ENCODE data around the gene TREM1.

- TF ChIP-seq FOXK2 (IDR thresholded peaks at IDR 0.05) (no peak), LEF1 (IDR thresholded peaks at IDR 0.05; ENCODE audit: borderline replicate concordance) (no peak)
These were observed 5.2 kb upstream of the TREM1 start for GRCh38 chr6:41291717-41292116.
